ENCODE results near the gene BARD1. TPM values are rescaled to one million over a fixed set of nuclear protein-coding genes. Genes with fewer than 3 reads are reported as not detected.

Gene BARD1
- 10 to 100 TPM; 38.6 to 39.0 TPM for total RNA-seq

GRCh38 chr2:214808981-214809750 is at the start of gene BARD1:
TSS of gene BARD1 (minus strand) at chr2:214809683. CDS start at chr2:214809569, 114 bp downstream.

All from activated naive CD4-positive, alpha-beta T cell treated with anti-CD3 and anti-CD28 coated beads, Interleukin-2, amount 10 ng/mL, durations not matched to agents 5 hours and 36 hours (primary cell).